Activated CD8-positive, alpha-beta memory T cell treated with anti-CD3 and anti-CD28 coated beads for 48 hours (primary cell): ENCODE results near the gene XRCC3.

Source experiments
- DNase-seq, 3 experiments: peaks; one replicate each; pipeline ENCODE4 v3.0.0-alpha.2; 2020; ENCODE audit warnings: low read depth in 2 of 3, low spot score in 2 of 3

Gene XRCC3

GRCh38 chr14:103738701-103739451 is 23.6 kb upstream of the XRCC3 start:
- DNase-seq: no peak

- DNase-seq: no peak
Observed at GRCh38 chr14:103738166-103738565, 22.9 kb upstream of the XRCC3 start.

- DNase-seq: no peak
Observed at GRCh38 chr14:103737432-103738045, 22.3 kb upstream of the XRCC3 start.

- no peak for DNase-seq
Observed at GRCh38 chr14:103736546-103737431, 21.5 kb upstream of the XRCC3 start.

GRCh38 chr14:103735815-103736545 is 20.7 kb upstream of the XRCC3 start:
- DNase-seq: no peak

- DNase-seq: no peak
Observed at GRCh38 chr14:103735439-103735814, 20.2 kb upstream of the XRCC3 start.

GRCh38 chr14:103735022-103735421 is 19.8 kb upstream of the XRCC3 start:
- DNase-seq: no peak

GRCh38 chr14:103734081-103734888 is 19.0 kb upstream of the XRCC3 start:
- no peak for DNase-seq

- DNase-seq: no peak
Observed at GRCh38 chr14:103733651-103734050, 18.4 kb upstream of the XRCC3 start.

GRCh38 chr14:103732868-103733620 is 17.8 kb upstream of the XRCC3 start:
- DNase-seq: no peak

GRCh38 chr14:103731916-103732867 is 16.9 kb upstream of the XRCC3 start:
- no peak for DNase-seq

- DNase-seq: no peak
Observed at GRCh38 chr14:103731481-103731880, 16.2 kb upstream of the XRCC3 start.

- DNase-seq: no peak
Observed at GRCh38 chr14:103730490-103731035, 15.3 kb upstream of the XRCC3 start.

GRCh38 chr14:103729496-103730448 is 14.5 kb upstream of the XRCC3 start:
- no peak for DNase-seq

GRCh38 chr14:103728721-103729120 is 13.5 kb upstream of the XRCC3 start:
- DNase-seq: no peak

GRCh38 chr14:103728141-103728540 is 12.9 kb upstream of the XRCC3 start:
- DNase-seq: no peak

GRCh38 chr14:103727313-103727980 is 12.2 kb upstream of the XRCC3 start:
- no peak for DNase-seq
